Common myeloid progenitor, CD34-positive (primary cell): Measurements from ENCODE around the gene STAP2.

Source experiments
- CTCF ChIA-PET: fragments of 350-600 bp; sonication (Branson Sonifier 250); formaldehyde crosslinking; loops from one replicate; lab custom pipeline; 2021; ENCODE audit warnings: antibody characterized with exemption; lab: Charles Lee
- POLR2A ChIA-PET: fragments of 350-600 bp; sonication (Branson Sonifier 250); formaldehyde crosslinking; loops from one replicate; lab custom pipeline; 2021; ENCODE audit warnings: antibody characterized with exemption; lab: Charles Lee
- DNase-seq, 3 donors: peaks; one replicate each; pipeline versions ENCODE4 v3.0.0 to v3.0.0-alpha.2; 2013
- H3K27ac ChIP-seq, 2 experiments: 1 replicate in 1 of 2; 2 replicates in 1 of 2; pipeline ENCODE4 v1.7.0; 2013; ENCODE audit warnings: inconsistent platforms in 2 of 2, low read length in 2 of 2, mild to moderate bottlenecking in 2 of 2, low read depth in 1 of 2, moderate library complexity in 1 of 2; ENCODE audit not compliant: severe bottlenecking in 2 of 2, insufficient read depth in 1 of 2, poor library complexity in 1 of 2
- H3K27me3 ChIP-seq, 5 experiments: replicated peaks in 2 of 5; 1 replicate in 3 of 5; 2 replicates in 2 of 5; pipeline versions ENCODE4 v1.6.1 to v1.7.0; 2013; ENCODE audit warnings: low read length in 4 of 5, mild to moderate bottlenecking in 2 of 5, moderate library complexity in 2 of 5, inconsistent platforms in 1 of 5; ENCODE audit not compliant: insufficient read depth in 5 of 5, control insufficient read depth in 4 of 5
- H3K36me3 ChIP-seq, 4 experiments: 1 replicate in 2 of 4; 2 replicates in 2 of 4; pipeline versions ENCODE4 v1.6.1 to v1.7.0; 2013; ENCODE audit warnings: low read length in 3 of 4, control low read depth in 1 of 4, mild to moderate bottlenecking in 1 of 4; ENCODE audit not compliant: control insufficient read depth in 4 of 4, insufficient read depth in 4 of 4
- H3K4me1 ChIP-seq, 4 experiments: 1 replicate in 3 of 4; 2 replicates in 1 of 4; pipeline versions ENCODE4 v1.6.1 to v1.7.1; 2013; ENCODE audit warnings: low read length in 3 of 4, mild to moderate bottlenecking in 3 of 4, control low read depth in 1 of 4, inconsistent platforms in 1 of 4, moderate library complexity in 1 of 4; ENCODE audit not compliant: control insufficient read depth in 4 of 4, insufficient read depth in 4 of 4; ENCODE audit errors: control extremely low read depth in 1 of 4
- H3K4me3 ChIP-seq, 7 experiments: 1 replicate in 4 of 7; 2 replicates in 3 of 7; pipeline versions ENCODE4 v1.5.1 to v1.7.0; 2013; ENCODE audit warnings: mild to moderate bottlenecking in 7 of 7, low read length in 6 of 7, moderate library complexity in 6 of 7, inconsistent platforms in 2 of 7, low read depth in 2 of 7, control low read depth in 1 of 7; ENCODE audit not compliant: insufficient read depth in 4 of 7, control insufficient read depth in 1 of 7; ENCODE audit errors: extremely low read depth in 1 of 7
- H3K9me3 ChIP-seq, 5 experiments: 1 replicate in 4 of 5; 2 replicates in 1 of 5; pipeline versions ENCODE4 v1.6.1 to v1.7.1; 2013; ENCODE audit warnings: low read length in 4 of 5, mild to moderate bottlenecking in 2 of 5, inconsistent platforms in 1 of 5, low read depth in 1 of 5, moderate library complexity in 1 of 5; ENCODE audit not compliant: control insufficient read depth in 4 of 5, insufficient read depth in 2 of 5; ENCODE audit errors: control extremely low read depth in 1 of 5
- WGBS: methylation state at CpG from one replicate; pipeline ENCODE4 v1.1.5; 2013; ENCODE audit not compliant: insufficient coverage; 5-methylcytosine and 5-hydroxymethylcytosine counted together

Gene STAP2

DNA sequence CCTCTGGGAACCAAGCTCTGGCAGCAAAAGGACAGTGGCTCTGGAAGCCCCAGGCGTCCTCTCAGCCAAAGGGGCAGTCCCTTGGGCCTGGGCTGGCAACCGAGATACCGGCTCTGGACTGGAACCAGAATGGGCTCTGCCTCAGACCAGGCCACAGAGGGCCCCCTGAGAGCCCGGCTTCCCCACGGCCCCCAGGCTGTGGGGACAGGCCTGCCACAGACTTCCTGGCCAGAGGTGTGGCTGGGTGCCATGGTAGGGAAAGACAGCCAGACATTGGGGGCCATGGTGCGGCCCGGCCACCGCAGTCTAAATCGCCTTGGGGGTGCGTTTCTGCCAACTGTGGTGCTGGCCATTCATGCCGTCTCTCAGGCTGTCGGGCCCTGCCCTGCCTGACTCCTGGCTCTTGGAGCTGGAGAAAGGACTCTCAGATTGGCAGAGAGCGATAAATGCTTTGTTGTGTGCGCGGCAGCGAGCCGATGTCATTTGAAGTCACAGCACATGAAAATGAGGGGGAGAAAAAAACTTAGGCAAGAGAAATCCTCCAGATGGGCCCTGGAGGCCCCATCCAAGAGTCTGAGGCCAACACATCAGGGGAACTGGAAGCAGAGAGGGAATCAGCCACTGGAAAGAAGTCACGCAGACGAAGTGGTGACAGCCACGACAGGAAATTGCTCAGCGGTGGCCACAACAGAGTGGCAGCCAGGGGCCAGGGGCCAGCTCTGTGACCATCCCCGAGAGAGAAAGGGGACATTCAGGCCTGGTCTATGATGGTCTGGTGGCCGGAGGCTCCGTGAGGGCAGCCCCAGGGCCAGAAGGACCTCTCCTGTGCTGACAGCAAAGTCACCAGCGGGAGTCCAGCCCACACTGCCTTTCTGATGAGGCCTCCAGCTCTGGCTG is 35.2 kb upstream of the STAP2 start:
- peak in 2 of 3 donors; percentile 48 to 51 for DNase-seq
- Histone ChIP-seq H3K36me3 (peaks cover 0 to 19% (median 6%) of the 10 kb centered on the region in 4 experiments), H3K27ac (peak overlapping the region in 1 of 2 experiments; percentile 78), H3K4me1 (peaks cover 0 to 76% (median 53%) of the 10 kb centered on the region in 4 experiments), H3K4me3 (peak overlapping the region in 1 of 7 experiments; percentile 5), H3K27me3 (no peaks in the 10 kb centered on the region), H3K9me3 (no peaks in the 10 kb centered on the region)
- 77% methylated on average over 24 of the region's 25 CpGs for WGBS
- POLR2A ChIA-PET = no interaction called here
- CTCF ChIA-PET = no interaction called here

DNA sequence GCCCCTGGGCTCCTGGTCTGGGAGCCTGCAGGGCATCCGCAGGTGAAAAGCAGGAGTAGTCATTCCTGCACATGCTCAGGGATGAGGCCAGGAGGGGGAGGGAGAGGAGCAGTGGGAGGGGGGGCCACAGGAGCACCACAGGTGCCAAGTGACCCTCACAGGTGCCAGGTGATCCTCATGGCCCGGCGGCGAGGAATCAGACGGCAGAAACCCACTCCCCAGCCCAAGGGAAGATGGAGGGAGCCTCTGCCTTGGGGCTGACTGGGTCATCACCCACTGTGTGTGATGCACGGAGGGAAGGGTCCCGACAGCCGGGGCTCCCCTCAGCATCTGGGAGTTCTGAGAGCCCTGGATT is 34.4 kb upstream of the STAP2 start:
- DNase-seq = no peak
- Histone ChIP-seq H3K27ac (no peak overlapping the region), H3K9me3 (no peaks in the 10 kb centered on the region), H3K4me3 (no peak overlapping the region), H3K36me3 (peaks cover 0 to 14% (median 5%) of the 10 kb centered on the region in 4 experiments), H3K4me1 (peaks cover 0 to 84% (median 57%) of the 10 kb centered on the region in 4 experiments), H3K27me3 (no peaks in the 10 kb centered on the region)
- POLR2A ChIA-PET = no interaction called here
- 92% methylated on average over 5 of the region's 8 CpGs for WGBS
- CTCF ChIA-PET = interaction anchor here (1.5 kb wide), 1 partner anchor 10 kb away, joined by 4 read pairs; no protein-coding TSS in a partner anchor

DNA sequence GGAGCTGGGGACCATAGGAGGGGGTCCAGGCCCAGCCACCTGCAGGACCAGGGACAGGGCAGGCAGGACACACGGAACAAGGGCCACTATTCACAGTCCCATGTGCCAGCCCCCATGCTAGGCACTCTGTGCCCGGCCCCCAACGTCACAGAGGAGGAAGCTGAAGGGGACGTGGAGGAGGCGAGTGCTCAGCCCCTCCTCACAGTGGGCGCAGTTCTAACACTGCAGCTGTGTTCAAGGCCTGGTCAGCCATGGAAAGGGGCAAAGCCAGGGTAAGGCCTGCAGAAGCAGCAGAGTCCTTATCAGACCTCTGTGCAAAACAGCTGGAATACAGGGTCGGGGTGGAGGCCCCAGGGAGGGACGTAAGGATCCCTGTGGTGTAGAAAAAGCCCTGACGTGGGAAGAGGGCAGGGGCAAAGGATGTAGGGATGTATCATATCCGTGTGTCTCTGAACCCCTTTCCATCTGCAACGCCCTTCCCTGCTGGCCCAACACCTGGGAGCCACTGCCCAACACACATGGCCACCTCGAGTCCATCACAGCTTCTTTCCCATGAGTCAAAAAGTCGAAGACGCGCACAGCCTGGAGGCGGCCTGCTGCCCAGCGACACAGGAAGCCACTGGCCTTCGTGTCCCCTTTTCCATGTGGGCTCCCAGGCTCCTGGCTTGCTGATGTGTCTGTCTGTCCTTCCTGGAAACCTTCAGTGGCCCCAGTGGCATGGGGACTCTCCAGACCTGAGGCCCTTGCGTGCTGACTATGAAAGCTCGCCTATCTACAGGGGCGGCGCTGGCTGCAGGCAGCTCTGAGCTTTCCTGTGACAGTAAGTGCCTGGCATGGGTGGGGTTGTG is 33.8 kb upstream of the STAP2 start:
- peaks cover 0 to 84% (median 57%) of the 10 kb centered on the region in 4 experiments for H3K4me1 ChIP-seq
- no peaks in the 10 kb centered on the region for H3K27me3 ChIP-seq
- H3K4me3 ChIP-seq = no peak overlapping the region
- ChIA-PET CTCF (interaction anchor here (1.5 kb wide), 1 partner anchor 9 kb away, joined by 4 read pairs; no protein-coding TSS in a partner anchor), POLR2A (no interaction called here)
- H3K36me3 ChIP-seq = peaks cover 0 to 14% (median 3%) of the 10 kb centered on the region in 4 experiments
- H3K27ac ChIP-seq = peak overlapping the region in 1 of 2 experiments; percentile 32
- no peak for DNase-seq
- 89% methylated on average over 19 of the region's 22 CpGs for WGBS
- H3K9me3 ChIP-seq = no peaks in the 10 kb centered on the region

DNA sequence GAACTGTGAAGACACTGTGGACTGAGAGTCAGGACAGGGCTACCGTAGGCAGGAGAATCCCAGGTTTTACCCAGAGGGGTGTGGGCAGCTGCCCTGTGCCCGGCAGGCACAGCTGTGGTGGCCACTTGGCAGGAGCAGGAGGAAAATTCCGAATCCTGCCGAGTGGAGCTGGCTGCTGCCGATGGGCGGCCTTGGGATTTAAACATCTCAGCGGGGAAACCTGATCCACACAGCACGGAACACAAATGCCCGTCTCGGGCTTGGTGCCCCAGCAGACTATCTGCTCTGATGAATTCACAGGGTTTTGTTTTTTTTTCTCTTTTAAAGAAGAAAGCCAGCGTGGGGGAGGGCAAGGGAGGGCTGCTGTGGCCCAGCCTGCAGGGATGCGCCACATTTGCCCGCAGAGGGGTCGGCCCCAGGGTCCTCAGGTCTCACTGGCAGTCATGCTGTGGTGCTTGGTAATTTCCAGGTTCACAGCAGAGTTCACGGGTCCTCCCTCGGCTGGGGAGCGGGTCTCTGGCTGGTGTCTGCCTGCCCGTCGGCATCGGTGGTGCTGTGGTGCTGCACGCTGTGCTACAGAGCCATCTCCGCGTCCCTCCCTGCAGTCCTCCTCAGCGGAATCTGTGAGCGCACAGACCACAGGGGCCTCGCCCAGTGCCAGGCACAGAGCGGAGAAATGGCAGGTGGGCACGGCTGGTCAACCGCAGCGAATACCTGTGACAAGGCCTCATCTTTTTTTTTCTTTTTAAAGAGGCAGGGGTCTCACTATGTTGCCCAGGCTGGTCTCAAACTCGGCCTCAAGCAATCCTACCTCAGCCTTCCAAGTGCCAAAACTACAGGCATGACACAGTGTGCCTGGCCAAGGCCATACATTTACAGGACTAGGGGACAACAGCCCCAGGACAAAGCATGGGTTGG is 32.9 kb upstream of the STAP2 start:
- no peak for DNase-seq
- ChIA-PET POLR2A (no interaction called here), CTCF (interaction anchor here (1.4 to 1.5 kb wide), 3 partner anchors 8 to 19 kb away, joined by 4 read pairs; no protein-coding TSS in a partner anchor)
- 98% methylated on average over 29 of the region's 31 CpGs for WGBS
- Histone ChIP-seq H3K4me1 (peaks cover 0 to 82% (median 55%) of the 10 kb centered on the region in 4 experiments), H3K27me3 (no peaks in the 10 kb centered on the region), H3K4me3 (no peak overlapping the region), H3K36me3 (peaks cover 0 to 22% (median 5%) of the 10 kb centered on the region in 4 experiments), H3K9me3 (no peaks in the 10 kb centered on the region), H3K27ac (no peak overlapping the region)

DNA sequence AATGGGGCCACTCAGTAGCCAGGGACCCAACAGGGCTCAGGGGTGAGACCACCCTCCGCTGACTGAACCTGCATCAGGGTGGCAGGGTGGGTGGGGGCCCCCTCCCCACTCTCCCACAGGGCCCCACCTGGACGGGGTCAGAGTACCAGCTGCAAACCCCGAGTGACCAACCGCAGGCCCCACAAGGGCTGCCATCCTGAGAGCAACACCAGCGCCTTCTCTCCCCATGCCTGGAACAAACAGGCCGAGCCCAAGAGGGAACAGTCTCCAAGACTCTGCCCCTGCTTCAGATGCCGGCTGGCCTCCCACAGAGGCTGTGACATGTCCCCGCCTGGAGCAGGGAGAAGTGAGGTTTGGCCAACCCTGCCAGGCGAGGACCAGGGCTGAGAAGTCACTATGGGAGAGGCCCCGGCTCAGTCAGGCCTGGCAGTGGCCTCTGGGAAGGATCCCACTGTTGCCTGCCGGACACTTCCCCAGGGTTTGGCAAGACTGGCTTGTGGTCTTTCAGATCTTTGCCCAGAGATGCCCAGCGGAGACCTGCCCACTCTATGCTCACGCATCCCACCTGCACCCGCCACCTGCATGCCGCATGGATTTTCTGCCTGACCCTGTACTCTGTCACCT is 31.9 kb upstream of the STAP2 start:
- ChIA-PET CTCF (interaction anchor here (1.0 to 1.5 kb wide), 12 partner anchors 8 to 44 kb away, joined by 3 to 6 read pairs (median 4); no protein-coding TSS in a partner anchor), POLR2A (interaction anchor here (0.5 to 1.3 kb wide), 2 partner anchors 8 to 28 kb away, joined by 3 to 4 read pairs; no protein-coding TSS in a partner anchor)
- Histone ChIP-seq H3K9me3 (no peaks in the 10 kb centered on the region), H3K36me3 (peaks cover 3 to 31% (median 10%) of the 10 kb centered on the region in 4 experiments), H3K4me1 (peaks cover 0 to 72% (median 50%) of the 10 kb centered on the region in 4 experiments), H3K4me3 (peak overlapping the region in 4 of 7 experiments; percentile 16 to 74 (median 45)), H3K27me3 (no peaks in the 10 kb centered on the region), H3K27ac (no peak overlapping the region)
- no peak for DNase-seq
- 94% methylated on average over 14 of the region's 15 CpGs for WGBS
